Neural progenitor cell (in vitro differentiated cells): ENCODE measurements around the gene IQCK.

Experiments
- EZH2 ChIP-seq: fragments of 200-600 bp; sonication (generic); IDR thresholded peaks from 2 replicates; pipeline ENCODE4 v1.6.1; 2017; ENCODE audit warnings: antibody characterized with exemption, mild to moderate bottlenecking, moderate library complexity
- EZH2phosphoT487 ChIP-seq: fragments of 200-600 bp; sonication (generic); IDR thresholded peaks from 2 replicates; pipeline ENCODE4 v1.6.1; 2017; ENCODE audit warnings: antibody characterized with exemption
- TF ChIP-seq, protein P1 (sequence below): fragments of 200-600 bp; sonication (generic); IDR thresholded peaks from 2 replicates; pipeline ENCODE4 v1.5.1; 2017; ENCODE audit warnings: antibody characterized with exemption, mild to moderate bottlenecking

DNA sequence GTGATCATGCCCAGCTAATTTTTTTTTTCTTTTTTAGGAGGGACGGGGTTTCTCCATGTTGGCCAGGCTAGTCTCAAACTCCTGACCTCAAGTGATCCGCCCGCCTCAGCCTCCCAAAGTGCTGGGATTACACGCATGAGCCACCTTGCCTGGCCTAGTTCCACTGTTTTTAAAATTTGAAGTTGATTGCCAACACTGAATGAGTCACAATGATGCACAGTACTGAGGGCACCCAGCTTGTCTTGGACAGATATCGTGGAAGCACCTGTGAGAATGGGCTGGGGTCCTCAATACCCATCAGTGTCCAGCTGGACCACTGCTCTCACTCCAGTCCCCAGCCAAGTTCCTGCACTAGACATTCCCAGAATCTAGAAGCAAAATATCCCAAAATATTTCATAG is 2.5 kb upstream of the IQCK start:
- TF ChIP-seq, protein P1, sequence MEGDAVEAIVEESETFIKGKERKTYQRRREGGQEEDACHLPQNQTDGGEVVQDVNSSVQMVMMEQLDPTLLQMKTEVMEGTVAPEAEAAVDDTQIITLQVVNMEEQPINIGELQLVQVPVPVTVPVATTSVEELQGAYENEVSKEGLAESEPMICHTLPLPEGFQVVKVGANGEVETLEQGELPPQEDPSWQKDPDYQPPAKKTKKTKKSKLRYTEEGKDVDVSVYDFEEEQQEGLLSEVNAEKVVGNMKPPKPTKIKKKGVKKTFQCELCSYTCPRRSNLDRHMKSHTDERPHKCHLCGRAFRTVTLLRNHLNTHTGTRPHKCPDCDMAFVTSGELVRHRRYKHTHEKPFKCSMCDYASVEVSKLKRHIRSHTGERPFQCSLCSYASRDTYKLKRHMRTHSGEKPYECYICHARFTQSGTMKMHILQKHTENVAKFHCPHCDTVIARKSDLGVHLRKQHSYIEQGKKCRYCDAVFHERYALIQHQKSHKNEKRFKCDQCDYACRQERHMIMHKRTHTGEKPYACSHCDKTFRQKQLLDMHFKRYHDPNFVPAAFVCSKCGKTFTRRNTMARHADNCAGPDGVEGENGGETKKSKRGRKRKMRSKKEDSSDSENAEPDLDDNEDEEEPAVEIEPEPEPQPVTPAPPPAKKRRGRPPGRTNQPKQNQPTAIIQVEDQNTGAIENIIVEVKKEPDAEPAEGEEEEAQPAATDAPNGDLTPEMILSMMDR = no peak
- TF ChIP-seq EZH2 (no peak), EZH2phosphoT487 (no peak)
